Activated CD4-positive, alpha-beta T cell treated with anti-CD3 and anti-CD28 coated beads, Interleukin-2, amount 50 U/mL, for 48 hours (primary cell): Measurements from ENCODE around the gene ANGPTL4.
A peak's percentile ranks its signal among the peaks of the same experiment; 100 is the strongest.
"Not testable (repeated sequence)": the region's sequence is repeated elsewhere in the genome, so short reads cannot be mapped to it uniquely, and the experiment has no call there.

ENCODE experiments used
- DNase-seq, 2 experiments: peaks; one replicate each; pipeline ENCODE4 v3.0.0-alpha.2; 2020

ANGPTL4 gene

DNA sequence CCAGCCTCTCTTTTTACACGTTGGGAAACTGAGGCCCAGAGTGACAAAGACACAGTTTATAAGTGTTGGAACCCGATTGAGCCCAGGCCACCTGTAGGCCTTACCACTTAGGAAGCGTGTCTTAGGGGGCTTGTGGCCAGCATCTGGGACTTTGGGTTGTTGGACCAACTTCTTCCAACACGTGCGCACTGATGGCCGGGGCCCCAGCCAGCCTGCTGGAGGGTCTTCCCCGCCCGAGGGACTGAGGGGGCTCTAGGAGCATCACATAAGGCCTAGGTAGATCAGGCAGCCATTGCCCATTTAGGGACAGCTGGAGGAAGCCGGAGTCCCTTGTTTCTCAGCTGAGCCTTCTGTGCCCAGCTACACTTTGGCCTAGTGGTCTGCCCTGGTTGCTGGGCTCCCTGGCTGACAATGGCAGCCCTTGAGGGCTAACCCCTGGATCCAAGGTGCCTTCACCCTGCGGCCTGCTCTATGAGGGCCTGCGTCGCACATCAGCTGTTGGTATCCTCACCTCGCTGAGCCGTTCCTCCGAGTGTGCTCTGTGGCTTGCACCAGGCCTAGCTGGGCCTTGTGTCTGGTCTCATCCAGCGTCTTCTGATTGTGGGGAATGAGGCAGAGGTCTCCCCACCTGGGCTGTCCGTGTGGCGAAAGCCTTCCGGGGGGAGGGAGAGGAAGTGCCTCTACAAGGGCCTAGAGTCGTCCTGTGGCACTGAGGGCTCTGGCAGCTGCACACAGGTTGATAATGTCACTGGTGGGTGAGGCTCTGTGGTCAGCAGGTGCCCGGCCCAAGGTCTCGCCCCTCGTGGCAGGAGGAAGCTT is 27.5 kb downstream of the ANGPTL4 start:
- DNase-seq: no peak

DNA sequence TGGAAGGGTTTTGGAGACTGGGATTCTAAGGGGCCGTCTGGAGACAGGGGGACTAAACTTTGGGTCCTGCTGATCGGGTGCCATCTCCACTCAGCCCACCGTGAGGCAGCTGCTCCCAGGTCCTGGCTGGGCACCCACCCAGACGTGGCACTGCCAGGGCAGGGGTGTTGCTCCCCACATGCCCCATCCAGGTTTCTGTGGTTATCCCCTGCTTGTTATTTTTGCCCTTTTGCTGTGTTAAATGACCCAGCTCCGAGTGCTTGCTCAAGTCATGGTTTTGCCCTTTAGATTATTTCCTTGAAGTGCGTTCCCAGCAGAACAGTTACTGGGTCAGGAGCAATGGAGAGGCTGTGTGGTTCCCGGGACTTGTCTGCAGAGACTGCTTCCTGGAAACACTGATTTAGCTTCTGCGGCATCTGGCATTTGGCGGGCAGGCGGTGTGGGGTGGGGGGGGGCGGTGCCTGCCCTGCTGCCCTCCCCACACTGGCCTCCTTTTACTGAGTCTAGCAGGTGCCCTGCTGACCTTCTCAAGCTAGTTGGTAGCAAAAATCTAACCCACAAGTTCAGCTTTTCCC is 28.1 kb downstream of the ANGPTL4 start:
- DNase-seq: no peak

DNA sequence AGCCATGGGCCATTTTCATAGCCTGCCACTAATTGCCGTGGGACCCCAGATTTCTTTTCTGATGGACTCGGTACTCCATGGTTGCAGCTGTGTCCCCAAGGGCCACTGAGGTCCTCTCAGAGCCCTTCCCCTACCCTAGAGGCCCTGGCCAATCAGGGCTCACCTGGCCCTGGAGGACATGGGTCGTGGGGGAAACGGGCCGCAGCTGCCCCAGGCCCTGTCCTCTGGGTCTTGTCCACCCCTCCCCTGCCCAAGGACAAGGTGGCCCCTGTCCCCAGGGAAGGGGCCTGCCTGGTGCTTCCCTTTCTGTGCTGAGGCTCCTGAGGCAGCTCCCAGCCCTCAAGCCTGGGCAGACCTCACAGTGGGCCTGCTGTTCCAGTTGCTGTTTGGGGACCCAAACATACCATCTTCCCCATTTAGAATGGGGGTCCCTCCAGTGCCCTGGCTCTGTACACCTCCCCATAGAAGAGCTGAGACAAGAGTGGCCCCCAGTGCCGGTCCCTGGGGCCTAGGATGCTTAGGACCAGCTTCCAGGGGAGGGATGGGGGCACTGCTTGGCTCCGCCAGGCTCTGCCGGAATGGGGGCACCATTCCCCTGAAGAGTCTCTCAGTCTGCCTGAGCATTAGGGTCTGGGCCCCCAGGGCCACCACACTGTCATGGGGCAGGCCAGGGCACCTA is 29.4 kb downstream of the ANGPTL4 start:
- DNase-seq: no peak

DNA sequence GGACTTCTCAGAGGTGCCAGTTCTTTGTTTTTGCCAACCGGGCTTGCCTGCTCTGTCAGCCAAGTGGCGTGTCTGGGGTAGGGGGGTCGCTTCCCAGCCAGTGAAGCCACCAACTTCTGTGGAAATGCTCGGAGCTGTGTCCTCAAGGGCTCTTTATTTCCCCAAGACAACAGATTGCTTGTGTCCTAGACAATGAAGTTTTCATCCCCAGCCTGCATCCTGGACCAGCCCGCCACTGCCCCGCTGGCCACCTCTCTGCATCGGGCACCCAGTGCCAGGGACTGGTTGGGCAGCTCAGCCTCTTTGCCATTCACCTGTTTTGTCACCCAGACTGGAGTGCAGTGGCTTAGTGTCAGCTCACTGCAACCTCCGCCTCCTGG is 29.9 kb downstream of the ANGPTL4 start:
- no peak for DNase-seq

DNA sequence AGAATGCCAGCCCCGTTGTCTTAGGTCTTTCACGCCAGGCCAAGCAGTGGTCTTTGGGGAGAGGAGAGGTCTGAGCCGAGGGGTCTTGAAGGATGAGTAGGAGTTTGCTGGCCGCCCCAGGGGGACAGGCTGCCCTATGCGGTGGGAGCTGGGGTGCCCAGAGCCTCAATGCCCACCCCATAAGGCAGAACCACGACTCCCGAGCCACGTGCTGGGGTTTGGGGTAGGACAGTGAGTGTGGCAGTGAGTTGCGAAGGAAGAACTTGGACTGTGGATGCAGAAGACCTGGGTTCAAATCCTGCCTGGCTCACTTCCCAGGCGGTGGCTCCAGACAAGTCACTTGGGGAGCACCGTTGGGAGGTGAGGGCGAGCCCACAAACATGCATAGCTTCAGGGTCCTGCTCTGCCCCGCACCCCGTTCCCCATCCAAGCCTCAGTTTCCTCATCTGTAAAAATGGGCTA is 31.7 kb downstream of the ANGPTL4 start:
- no peak for DNase-seq

DNA sequence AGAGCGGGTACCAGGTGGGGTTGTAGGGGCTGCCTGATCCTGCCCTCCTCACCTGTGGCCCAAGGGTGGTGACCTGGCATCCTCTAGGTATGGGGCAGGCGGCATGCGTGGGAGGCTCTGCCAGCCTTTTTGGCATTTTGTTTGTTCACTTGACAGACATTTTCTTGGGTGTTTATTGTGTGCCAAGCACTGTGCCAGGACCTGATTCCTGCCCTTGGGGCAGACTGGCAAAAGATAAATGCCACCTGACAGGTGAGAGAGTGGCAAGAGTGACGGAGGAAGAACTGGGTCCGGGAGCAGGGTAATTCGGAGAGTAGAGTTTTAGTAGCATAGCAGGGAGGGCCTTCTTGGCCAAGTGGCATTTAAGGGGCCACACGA is 32.2 kb downstream of the ANGPTL4 start:
- no peak for DNase-seq

DNA sequence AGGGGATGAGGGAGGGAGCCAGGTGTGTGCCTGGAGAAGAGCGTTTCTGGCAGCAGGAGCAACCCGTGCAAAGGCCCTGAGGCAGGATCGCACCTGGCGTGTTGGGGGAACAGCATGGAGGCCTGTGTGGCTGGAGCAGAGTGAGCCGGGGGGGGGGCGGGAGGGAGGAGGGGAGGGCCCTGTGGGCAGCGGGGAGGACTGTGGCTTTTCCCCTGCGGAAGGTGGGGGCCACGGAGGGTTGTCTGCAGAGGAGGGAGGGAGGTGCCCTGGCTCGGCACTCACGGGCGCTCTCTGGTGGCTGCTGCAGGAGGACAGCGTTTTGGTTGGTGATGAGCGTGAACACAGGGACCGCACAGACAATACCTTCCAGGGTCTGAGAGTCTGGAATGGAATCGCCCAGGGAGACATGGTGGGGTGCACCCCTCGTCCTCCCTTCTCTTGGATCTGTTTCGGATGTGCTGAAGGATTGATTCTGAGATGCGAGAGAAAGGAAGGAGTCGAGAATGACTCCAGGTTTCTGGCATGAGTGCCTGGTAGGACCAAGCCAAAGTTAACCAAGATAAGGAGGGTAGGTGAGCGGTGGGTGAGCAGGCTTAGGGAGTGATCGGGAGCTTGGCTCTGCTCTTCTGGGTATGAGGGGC is 32.7 kb downstream of the ANGPTL4 start:
- peak; percentile 76 to 83 for DNase-seq

DNA sequence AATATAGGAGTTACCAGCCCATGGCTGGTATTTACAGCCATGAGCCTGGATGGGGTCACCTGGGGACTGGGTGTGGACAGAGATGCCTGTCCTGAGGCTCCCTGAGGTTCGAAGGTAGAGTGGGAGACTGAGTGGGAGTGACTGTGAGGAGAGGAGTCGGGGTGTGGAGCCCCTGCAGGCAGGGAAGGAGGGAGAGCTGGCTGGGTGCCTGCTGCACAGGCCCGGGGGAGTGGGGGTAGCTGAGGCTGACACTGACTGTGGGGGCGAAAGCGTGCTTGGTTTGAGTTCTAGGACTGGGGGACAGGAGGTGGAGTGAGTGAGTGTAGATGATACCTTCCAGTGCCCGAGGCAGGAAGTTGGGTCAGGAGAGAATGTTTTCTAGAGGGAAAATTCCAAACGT is 33.3 kb downstream of the ANGPTL4 start:
- DNase-seq: no peak

DNA sequence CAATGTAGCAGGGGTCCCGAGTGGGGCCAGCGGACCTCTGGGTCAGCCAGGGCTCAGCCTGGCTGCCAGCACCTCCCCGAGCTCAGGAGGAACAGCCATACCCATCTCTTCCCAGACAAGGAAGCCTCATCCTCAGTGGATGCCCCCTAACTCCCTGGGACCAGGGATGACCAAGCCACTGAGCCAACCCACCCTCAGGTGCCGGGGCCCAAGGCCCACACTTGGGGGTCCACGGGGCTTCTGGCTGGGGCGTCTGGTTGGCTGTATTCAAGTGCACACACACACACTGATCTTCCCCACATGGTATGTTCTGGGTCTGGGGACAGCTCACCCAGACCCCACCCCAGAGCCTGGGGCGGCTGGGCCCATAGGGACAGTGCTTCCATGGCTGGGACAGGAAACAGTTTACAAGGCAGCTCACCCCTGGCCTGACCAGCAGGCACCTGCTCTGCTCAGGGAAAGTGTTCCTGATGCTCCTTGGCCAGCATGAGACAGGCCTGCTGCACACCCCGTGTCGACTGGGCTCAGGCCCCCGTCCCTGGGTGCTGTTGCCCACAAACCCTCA is 33.9 kb downstream of the ANGPTL4 start:
- no peak for DNase-seq

DNA sequence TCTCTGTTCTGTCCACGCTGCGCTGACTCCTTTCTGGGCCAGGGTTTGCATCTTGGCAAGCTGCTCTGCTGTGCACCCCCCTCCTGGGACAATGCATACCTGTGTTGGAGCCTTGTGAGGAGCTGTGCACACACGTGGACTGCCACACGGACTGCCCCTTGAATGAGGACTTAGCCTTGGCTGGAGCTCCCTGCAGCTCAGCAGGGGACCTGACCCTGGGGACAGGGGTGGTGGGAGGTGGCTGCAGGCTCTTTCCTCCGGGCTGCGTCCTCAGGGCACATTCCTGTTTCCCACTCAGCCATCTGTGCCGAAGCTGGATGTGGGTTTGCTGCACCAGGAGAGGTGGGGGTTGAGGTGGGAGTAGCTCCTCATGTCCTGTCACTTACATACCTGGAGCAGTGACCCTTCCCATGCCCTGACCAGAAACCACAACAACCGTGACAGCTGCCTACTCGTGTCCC is 34.4 kb downstream of the ANGPTL4 start:
- no peak for DNase-seq

DNA sequence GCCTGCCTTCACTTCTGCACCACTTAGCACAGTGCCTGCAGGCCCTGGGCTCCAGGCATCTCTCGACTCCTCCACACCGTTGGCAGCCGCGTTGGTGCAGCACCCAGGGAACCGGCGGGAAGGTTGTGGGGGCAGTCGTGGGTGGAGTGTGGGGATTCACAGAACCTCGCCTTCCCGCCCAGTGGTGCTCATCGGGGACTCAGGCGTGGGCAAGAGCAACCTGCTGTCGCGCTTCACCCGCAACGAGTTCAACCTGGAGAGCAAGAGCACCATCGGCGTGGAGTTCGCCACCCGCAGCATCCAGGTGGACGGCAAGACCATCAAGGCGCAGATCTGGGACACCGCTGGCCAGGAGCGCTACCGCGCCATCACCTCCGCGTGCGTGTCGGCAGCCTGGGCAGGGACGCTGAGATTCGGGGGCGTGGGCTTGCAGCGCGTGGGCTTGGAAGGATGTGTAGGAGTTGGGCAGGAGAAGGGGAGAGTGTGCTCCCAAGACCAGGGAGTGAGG is 35.8 kb downstream of the ANGPTL4 start:
- no peak for DNase-seq

DNA sequence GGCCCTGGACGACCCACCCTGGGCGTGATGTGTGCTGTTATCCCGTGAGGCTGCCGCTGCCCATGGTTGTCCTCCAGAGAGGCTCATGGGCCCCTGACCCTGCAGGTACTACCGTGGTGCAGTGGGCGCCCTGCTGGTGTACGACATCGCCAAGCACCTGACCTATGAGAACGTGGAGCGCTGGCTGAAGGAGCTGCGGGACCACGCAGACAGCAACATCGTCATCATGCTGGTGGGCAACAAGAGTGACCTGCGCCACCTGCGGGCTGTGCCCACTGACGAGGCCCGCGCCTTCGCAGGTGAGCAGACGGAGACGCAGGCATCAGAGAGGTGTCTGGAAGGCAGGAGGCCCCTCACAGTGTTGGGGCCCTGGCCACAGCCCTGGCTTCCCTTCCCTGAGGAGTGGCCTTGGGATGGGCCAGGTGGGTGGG is 38.0 kb downstream of the ANGPTL4 start:
- no peak for DNase-seq

DNA sequence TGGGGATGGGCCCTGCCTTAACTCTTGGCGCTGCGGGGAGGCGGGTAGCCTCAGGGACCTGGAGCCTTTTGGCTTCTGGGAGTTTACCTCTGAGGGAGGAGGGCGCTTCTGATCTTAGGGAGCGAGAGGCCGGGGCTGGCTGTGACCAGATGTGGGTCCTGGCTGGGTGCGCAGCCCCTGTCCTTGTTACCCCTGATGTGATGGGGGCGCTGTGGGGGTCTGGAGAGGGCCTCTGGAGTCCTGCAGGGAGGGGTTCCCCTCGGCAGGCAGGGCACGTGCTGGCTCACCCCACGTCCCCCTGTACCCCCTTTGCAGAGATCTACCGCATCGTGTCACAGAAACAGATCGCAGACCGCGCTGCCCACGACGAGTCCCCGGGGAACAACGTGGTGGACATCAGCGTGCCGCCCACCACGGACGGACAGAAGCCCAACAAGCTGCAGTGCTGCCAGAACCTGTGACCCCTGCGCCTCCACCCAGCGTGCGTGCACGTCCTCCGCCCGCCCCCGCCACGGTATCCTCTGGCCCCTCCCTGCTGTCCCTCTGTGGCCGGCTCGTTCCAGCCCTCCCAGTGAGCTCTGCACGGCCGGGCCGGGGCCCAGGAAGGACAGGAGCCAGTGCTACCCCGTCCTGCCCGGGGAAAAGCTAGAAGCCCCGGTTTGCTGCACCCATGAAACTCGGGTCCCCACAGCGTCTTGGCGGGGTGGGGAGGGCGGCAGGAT is 39.3 kb downstream of the ANGPTL4 start:
- no peak for DNase-seq

DNA sequence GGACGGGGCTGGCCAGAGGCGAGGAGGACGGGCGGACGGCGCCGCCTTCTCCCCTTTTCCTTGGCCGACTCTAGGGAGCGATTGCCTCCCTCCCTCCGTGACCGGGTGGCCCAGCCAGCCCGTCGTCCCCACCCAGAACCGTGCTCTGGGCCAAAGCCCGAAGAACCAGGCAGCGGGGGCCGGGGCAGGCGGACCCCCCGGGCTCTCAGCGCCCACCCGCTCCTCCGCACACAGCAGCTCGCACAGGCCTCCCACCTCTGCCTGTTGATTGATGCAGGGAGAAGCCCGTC is 39.8 kb downstream of the ANGPTL4 start:
- no peak for DNase-seq

DNA sequence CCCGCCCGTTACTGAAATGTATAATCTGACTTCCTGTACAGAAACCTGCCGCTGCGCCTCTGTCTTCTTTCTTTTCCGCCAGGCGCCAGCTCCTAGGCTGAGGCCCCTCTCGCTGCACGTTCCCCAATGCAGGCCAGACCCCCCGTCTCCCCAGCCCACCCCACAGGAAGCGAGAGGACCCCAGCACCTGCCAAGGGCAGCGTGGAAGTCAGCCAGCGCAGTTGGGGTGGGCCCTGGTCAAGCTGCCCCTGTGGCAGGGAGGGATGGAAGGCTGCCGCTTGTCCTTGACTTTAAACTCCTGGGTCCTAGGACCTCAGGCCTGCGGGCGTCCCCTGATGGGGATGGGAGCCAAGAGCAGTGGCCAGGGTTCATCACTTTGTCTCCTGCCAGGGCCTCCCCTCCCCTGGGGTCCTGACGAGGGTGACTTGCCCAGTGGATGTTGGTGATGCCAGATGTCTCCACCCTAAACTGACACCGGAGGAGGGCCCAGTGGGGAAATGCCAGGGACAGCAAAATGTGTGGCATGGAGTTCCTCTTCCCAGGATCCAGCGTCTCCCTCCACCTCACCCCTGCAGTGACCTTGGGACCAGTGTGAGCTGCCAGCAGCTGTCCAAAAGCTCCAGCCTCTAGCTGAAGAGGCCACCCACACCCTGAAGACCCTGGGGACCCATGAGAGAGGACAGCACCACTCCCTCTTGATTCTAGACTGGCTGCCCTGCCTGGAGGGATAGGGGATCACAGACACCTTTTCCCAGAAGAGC is 40.6 kb downstream of the ANGPTL4 start:
- DNase-seq: no peak

DNA sequence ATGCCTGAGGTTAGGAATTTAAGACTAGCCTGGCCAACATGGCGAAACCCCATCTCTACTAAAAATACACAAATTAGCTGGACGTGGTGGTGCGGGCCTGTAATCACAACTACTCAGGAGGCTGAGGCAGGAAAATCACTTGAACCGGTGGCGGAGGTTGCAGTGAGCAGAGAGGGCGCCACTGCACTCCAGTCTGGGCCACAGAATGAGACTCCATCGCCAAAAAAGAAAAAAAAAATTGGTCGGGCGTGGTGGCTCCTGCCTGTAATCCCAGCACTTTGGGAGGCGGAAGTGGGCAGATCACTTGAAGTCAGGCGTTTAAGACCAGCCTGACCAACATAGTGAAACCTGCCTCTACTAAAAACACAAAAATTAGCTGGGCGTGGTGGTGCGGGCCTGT is 46.8 kb downstream of the ANGPTL4 start:
- not testable (repeated sequence) for DNase-seq

DNA sequence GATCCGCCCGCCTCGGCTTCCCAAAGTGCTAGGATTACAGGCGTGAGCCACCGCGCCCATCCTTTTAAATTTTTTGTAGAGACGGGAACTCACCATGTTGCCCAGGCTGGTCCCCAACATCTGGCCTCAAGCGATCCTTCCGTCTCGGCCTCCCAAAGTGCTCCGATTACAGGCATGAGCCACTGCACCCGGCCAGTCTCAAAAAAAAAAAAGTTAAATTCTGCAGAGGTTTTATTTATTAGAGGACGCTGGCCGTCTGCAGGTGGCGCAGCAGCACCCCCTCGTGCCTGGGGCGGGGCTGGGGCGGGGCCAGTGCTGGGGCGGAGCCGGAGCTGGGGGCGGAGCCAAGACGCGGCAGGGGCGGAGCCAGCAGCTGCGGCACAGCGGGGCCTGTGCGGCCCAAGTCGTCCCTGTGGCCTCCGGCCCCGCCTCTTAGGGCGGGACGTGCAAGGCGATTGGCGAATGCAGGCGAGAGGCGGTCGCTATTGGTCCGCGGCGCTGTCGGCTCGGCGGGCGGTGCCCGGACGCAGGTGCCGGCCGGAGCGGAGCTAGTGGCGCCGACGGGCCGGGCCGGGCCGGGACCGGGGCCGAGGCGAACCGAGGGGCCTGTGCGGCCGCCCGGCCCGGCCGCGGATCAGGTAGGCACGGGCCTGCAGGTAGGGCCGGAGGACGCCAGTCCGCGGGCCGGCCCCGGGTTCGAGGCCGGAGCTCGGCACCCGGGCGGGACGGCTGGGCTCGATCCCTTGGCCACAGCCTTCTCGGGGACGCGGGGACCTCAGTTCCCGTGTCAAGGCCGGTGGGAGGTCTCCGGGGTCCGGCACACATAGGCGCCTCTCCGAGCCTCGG is 49.1 kb downstream of the ANGPTL4 start, which contains the start of gene MARCHF2:
Gene MARCHF2, plus strand, starts transcription at position 523 of the 846 bp plus-strand sequence. CDS start 8,536 bp downstream, outside the sequence.
- DNase-seq: peak; percentile 95 to 96

DNA sequence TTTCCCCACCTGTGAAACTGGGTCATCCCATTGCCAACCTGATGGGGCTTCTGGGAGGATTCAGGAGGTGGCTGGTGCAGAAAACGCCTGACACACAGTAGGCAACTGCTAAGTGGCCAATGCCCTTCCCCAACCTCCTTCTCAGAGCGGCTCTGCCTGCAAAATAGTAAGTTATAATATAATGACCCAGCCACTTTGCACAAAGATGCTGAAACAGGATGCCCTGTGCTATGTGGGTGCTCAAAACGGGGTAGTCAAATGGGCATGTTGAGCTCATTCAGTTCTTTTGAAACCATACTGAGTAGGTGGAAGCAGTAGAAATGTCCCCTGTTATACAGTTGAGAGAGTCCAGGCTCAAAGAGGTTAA is 49.7 kb downstream of the ANGPTL4 start:
- peak in 1 of 2 experiments; percentile 16 for DNase-seq

DNA sequence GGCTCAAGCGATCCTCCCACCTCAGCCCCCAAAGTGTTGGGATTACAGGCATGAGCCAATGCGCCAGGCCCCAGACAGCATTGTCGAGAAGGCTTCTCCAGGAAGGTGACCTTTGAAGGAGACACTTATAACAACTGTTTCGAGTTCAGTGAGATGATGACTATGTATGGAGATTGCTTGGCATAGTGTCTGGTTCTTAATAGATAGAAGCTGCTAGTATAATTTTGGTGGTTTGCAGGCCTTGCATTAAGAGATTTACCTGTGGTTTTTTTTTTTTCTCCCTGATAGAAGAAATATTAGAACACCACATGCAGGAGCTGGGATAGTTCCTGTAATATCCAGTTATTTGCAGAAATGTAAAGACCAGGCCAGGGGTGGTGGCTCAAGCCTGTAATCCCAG is 52.8 kb downstream of the ANGPTL4 start:
- no peak for DNase-seq
